ENCODE measurements around the gene PGC.

DNA sequence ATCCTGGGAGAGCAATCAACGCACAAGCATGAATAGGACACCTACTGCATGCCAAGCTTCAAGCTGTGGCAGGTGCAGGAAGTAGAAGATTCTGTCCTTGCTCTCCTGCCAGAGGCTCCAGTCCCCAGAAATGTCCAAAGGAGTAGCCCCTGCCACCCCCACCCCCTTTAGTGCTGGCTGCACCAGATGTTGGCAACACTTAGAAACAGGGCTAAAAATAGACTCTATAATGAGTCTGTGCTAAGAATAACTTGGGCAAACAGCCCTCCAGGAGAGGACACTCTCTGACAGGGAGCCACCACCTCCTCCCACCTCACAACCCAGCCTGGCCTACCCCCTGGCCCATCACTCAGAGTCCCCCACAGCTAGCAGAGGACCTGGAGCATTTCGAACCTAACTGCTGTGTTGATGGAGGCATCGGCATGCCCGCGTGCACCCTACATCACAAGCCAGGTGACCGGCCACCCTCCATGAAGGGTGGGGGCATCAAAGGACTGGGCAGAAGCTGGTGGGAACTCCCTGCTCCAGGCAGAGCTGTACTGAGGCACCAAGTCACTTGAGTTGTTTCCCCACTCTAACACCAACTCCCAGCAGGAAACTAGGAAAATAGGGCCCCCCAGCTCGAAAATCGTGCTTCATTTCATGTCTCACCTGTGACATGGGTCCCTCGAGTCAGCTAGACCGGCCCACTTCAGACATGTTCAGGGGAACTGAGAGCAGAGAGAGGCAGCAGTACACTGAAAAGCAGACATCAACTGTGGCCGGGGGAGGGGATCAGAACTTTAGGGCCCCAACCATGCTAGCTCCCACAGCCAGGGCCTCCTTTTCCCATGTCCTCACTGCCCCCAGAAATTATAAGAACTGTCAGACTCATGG lies 30.4 kb downstream of the PGC start:
- TF ChIP-seq POLR2A (IDR thresholded peaks at IDR 0.05; ENCODE audit: control extremely low read depth in 1 of 2, low read depth in 2 of 2, low read length in 2 of 2): no peak
- TF ChIP-seq, protein P1, sequence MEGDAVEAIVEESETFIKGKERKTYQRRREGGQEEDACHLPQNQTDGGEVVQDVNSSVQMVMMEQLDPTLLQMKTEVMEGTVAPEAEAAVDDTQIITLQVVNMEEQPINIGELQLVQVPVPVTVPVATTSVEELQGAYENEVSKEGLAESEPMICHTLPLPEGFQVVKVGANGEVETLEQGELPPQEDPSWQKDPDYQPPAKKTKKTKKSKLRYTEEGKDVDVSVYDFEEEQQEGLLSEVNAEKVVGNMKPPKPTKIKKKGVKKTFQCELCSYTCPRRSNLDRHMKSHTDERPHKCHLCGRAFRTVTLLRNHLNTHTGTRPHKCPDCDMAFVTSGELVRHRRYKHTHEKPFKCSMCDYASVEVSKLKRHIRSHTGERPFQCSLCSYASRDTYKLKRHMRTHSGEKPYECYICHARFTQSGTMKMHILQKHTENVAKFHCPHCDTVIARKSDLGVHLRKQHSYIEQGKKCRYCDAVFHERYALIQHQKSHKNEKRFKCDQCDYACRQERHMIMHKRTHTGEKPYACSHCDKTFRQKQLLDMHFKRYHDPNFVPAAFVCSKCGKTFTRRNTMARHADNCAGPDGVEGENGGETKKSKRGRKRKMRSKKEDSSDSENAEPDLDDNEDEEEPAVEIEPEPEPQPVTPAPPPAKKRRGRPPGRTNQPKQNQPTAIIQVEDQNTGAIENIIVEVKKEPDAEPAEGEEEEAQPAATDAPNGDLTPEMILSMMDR (IDR thresholded peaks at IDR 0.05; ENCODE audit: control extremely low read depth in 1 of 3, insufficient read depth in 1 of 3, low read depth in 1 of 3, low read length in 3 of 3): no peak

Data from H1 (cell line).